Body of pancreas (tissue), 4 donors: Measurements from ENCODE around the gene FIP1L1. TPM values are rescaled to one million over a fixed set of nuclear protein-coding genes. Genes with fewer than 3 reads are reported as not detected.
A peak's percentile ranks its signal among the peaks of the same experiment; 100 is the strongest.
"Not testable (repeated sequence)": the region's sequence is repeated elsewhere in the genome, so short reads cannot be mapped to it uniquely, and the experiment has no call there.

ENCODE experiments used
- ATAC-seq: fragments of 150-250 bp; one replicate; pipeline ENCODE4 v1.9.1; 2016
- DNase-seq, 4 donors: peaks; one replicate each; pipeline ENCODE4 v3.0.0-alpha.2; 2019
- H3K27ac ChIP-seq, 4 donors: fragments of 200-600 bp; sonication (generic); 1 replicate in 3 of 4; 2 replicates in 1 of 4; pipeline versions ENCODE4 v1.5.1 to v1.6.1; 2016 to 2019; ENCODE audit warnings: mild to moderate bottlenecking in 1 of 4, mixed read lengths in 1 of 4, moderate library complexity in 1 of 4
- H3K27me3 ChIP-seq, 2 donors: fragments of 200-600 bp; sonication (generic); one replicate each; pipeline ENCODE4 v1.6.0; 2016; ENCODE audit warnings: mild to moderate bottlenecking in 1 of 2
- H3K36me3 ChIP-seq, 2 donors: fragments of 200-600 bp; sonication (generic); replicated peaks in 1 of 2; 2 replicates each; pipeline ENCODE4 v1.5.1; 2016; ENCODE audit warnings: low read depth in 2 of 2; ENCODE audit not compliant: insufficient read depth in 1 of 2
- H3K4me1 ChIP-seq: fragments of 200-600 bp; sonication (generic); one replicate; pipeline ENCODE4 v1.6.0; 2016
- H3K4me3 ChIP-seq, 2 donors: fragments of 200-600 bp; sonication (generic); 1 replicate in 1 of 2; 2 replicates in 1 of 2; pipeline ENCODE4 v1.5.1; 2016 to 2019
- H3K9me3 ChIP-seq, 3 donors: fragments of 200-600 bp; sonication (generic); 1 replicate in 2 of 3; 2 replicates in 1 of 3; pipeline ENCODE4 v1.5.1; 2016
- POLR2A ChIP-seq, 3 donors: fragments of 450-650 bp; IDR thresholded peaks; one replicate each; pipeline ENCODE4 v1.6.1; 2016; ENCODE audit warnings: antibody characterized with exemption in 3 of 3, mild to moderate bottlenecking in 2 of 3
- WGBS, 2 donors: methylation state at CpG; one replicate each; pipeline ENCODE4 v1.1.5; 2017; 5-methylcytosine and 5-hydroxymethylcytosine counted together
- intact Hi-C: fragments of 100-400 bp; cut with DNase I; formaldehyde crosslinking; loops from one replicate; pipeline ENCODE4 v1.15.1; 2023
- total RNA-seq, 2 donors: library from RNA; depleted of rRNA; stranded (reverse); fragments of >200 nt; gene quantifications; one replicate each; pipeline ENCODE4 v1.1.0, GENCODE V29; 2016
- TF ChIP-seq, protein P1 (sequence below), 7 experiments: fragments of 450-650 bp in 4 of 7; fragments of 200-600 bp in 3 of 7; sonication (generic) in 3 of 7; IDR thresholded peaks; one replicate each; pipeline ENCODE4 v1.5.1; 2016 to 2019; ENCODE audit warnings: antibody characterized with exemption in 7 of 7

Gene FIP1L1
- total RNA-seq, 2 donors from 2014 or later = 28.3 to 48.1 TPM

DNA sequence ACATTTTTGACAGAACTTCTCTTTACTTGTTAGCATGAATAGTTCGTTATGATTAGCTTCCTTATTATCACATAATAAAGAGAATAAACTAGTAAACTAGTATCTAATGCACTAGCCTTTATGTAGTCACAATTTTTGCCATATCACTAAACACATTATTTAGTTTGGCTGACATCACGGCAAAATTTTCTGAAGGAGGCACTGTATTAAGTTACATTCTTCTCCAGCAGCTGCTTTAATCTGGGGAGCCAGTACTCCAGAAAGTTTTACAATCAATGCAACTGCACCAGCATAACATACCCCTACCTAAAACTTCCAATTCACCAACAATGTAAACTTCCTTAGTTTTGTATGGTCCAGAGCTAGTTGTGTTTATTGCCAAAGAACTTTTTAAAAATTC, 87.8 kb downstream of the FIP1L1 start:
- intact Hi-C loops = no loop called here
- no peaks in the 10 kb centered on the region for H3K36me3 ChIP-seq
- DNase-seq (no peak), ATAC-seq (peak; percentile 66)
- 38 to 39% methylated on average over 2 of the region's 2 CpGs for WGBS, 2 donors
- no peaks in the 10 kb centered on the region for H3K9me3 ChIP-seq
- H3K27me3 ChIP-seq = no peaks in the 10 kb centered on the region
- H3K27ac ChIP-seq = peak overlapping the region in 1 of 4 donors; percentile 10
- TF ChIP-seq, protein P1, sequence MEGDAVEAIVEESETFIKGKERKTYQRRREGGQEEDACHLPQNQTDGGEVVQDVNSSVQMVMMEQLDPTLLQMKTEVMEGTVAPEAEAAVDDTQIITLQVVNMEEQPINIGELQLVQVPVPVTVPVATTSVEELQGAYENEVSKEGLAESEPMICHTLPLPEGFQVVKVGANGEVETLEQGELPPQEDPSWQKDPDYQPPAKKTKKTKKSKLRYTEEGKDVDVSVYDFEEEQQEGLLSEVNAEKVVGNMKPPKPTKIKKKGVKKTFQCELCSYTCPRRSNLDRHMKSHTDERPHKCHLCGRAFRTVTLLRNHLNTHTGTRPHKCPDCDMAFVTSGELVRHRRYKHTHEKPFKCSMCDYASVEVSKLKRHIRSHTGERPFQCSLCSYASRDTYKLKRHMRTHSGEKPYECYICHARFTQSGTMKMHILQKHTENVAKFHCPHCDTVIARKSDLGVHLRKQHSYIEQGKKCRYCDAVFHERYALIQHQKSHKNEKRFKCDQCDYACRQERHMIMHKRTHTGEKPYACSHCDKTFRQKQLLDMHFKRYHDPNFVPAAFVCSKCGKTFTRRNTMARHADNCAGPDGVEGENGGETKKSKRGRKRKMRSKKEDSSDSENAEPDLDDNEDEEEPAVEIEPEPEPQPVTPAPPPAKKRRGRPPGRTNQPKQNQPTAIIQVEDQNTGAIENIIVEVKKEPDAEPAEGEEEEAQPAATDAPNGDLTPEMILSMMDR (IDR thresholded peaks at IDR 0.05) = no peak
- TF ChIP-seq POLR2A (IDR thresholded peaks at IDR 0.05) = no peak
- peaks cover 16% of the 10 kb centered on the region for H3K4me1 ChIP-seq
- H3K4me3 ChIP-seq = no peak overlapping the region

DNA sequence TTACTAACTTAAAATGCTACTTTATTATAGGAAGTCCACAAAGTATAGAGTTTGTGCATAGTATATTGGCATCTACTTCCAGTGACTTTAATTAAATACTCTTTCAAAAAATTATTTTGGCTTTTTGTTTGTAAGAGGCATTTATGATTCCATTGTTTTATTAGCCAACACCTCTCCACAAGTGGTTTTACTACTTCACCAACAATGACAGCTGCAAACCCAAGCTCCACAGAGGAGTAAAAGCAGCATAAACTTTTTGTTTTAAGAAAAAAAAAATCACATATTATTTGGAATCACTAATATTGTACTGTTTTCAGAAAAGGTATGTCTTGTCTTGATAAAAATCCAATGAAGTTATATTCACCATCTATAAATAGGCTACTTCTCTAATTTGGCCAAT, 88.5 kb downstream of the FIP1L1 start:
- ATAC-seq (no peak), DNase-seq (no peak)
- no peak overlapping the region for H3K27ac ChIP-seq
- no peaks in the 10 kb centered on the region for H3K36me3 ChIP-seq
- H3K9me3 ChIP-seq = no peaks in the 10 kb centered on the region
- intact Hi-C loops = no loop called here
- no peaks in the 10 kb centered on the region for H3K27me3 ChIP-seq
- TF ChIP-seq, protein P1 (IDR thresholded peaks at IDR 0.05) = no peak
- no peak for TF ChIP-seq POLR2A (IDR thresholded peaks at IDR 0.05)
- no peak overlapping the region for H3K4me3 ChIP-seq
- H3K4me1 ChIP-seq = peaks cover 16% of the 10 kb centered on the region

- H3K36me3 ChIP-seq, intact Hi-C loops, H3K4me3 ChIP-seq, ATAC-seq, DNase-seq, H3K27me3 ChIP-seq, H3K9me3 ChIP-seq, H3K27ac ChIP-seq: not testable (repeated sequence)
- 94 to 100% methylated on average over 6 of the region's 6 CpGs for WGBS, 2 donors
- peaks cover 16% of the 10 kb centered on the region for H3K4me1 ChIP-seq
Observed at GRCh38 chr4:53466576-53466975, 89.1 kb downstream of the FIP1L1 start.

DNA sequence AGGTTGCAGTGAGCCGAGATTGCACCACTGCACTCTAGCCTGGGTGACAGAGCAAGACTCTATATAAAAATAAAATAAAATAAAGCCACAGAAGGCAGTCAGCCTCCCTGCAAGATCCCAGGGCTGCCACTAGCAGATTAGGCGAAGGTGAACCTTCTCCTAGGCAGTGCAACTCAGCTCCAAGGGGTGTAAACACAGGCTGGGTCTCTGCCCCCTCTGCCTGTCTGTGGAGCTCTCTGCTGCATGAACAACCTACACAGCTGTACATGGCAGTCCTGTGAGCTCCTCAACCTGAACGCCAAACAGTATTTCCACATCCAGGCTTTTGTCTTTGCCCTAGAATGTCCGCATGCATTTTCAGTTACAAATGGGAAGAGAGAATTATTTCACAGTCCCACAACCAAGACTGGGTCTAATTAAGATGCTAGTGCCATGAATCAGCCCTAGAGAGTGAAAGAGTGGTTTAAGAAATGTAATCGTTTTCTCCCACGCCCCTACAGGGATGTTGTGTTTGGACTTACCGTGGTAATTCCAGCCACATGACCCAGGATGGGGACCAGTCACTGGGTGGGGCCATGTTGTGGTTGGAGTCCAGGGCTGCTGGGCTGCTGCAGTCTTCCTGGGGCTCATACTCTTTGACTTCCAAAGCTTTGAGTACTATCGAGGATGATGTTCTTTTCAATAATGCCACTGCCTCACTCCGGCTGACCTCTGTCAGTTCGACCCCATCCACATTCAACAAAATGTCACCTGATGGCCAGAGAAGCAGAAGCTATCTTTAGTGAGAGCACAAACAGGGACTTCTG, 99.0 kb downstream of the FIP1L1 start:
- Histone ChIP-seq H3K36me3 (peaks cover 0 to 6% of the 10 kb centered on the region in 2 donors), H3K27me3 (no peaks in the 10 kb centered on the region), H3K4me3 (no peak overlapping the region), H3K9me3 (no peaks in the 10 kb centered on the region), H3K4me1 (peaks cover 3% of the 10 kb centered on the region), H3K27ac (no peak overlapping the region)
- TF ChIP-seq POLR2A (IDR thresholded peaks at IDR 0.05) = no peak
- TF ChIP-seq, protein P1 (IDR thresholded peaks at IDR 0.05) = no peak
- no peak for ATAC-seq
- intact Hi-C loops = no loop called here
- DNase-seq = no peak
- 89 to 95% methylated on average over 10 of the region's 10 CpGs for WGBS, 2 donors

GRCh38 chr4:53477038-53477565, 99.7 kb downstream of the FIP1L1 start:
- Histone ChIP-seq H3K4me1 (peaks cover 3% of the 10 kb centered on the region), H3K4me3 (no peak overlapping the region), H3K36me3 (peaks cover 0 to 6% of the 10 kb centered on the region in 2 donors), H3K9me3 (no peaks in the 10 kb centered on the region), H3K27me3 (no peaks in the 10 kb centered on the region), H3K27ac (no peak overlapping the region)
- DNase-seq = no peak
- intact Hi-C loops = no loop called here
- 84 to 89% methylated on average over 5 of the region's 5 CpGs for WGBS, 2 donors
- no peak for TF ChIP-seq POLR2A (IDR thresholded peaks at IDR 0.05)
- TF ChIP-seq, protein P1 (IDR thresholded peaks at IDR 0.05) = no peak
- ATAC-seq = no peak
